GM18858 (cell line): ENCODE results near the gene SLC22A14.
"Not testable (repeated sequence)": the region's sequence is repeated elsewhere in the genome, so short reads cannot be mapped to it uniquely, and the experiment has no call there.

ENCODE experiments used
- ATAC-seq: cut with Tn5 transposase; IDR thresholded peaks from one replicate; pipeline ENCODE4 v1.9.1; 2021; ENCODE audit not compliant: unreplicated experiment

SLC22A14 gene, protein sequence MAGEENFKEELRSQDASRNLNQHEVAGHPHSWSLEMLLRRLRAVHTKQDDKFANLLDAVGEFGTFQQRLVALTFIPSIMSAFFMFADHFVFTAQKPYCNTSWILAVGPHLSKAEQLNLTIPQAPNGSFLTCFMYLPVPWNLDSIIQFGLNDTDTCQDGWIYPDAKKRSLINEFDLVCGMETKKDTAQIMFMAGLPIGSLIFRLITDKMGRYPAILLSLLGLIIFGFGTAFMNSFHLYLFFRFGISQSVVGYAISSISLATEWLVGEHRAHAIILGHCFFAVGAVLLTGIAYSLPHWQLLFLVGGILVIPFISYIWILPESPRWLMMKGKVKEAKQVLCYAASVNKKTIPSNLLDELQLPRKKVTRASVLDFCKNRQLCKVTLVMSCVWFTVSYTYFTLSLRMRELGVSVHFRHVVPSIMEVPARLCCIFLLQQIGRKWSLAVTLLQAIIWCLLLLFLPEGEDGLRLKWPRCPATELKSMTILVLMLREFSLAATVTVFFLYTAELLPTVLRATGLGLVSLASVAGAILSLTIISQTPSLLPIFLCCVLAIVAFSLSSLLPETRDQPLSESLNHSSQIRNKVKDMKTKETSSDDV

DNA sequence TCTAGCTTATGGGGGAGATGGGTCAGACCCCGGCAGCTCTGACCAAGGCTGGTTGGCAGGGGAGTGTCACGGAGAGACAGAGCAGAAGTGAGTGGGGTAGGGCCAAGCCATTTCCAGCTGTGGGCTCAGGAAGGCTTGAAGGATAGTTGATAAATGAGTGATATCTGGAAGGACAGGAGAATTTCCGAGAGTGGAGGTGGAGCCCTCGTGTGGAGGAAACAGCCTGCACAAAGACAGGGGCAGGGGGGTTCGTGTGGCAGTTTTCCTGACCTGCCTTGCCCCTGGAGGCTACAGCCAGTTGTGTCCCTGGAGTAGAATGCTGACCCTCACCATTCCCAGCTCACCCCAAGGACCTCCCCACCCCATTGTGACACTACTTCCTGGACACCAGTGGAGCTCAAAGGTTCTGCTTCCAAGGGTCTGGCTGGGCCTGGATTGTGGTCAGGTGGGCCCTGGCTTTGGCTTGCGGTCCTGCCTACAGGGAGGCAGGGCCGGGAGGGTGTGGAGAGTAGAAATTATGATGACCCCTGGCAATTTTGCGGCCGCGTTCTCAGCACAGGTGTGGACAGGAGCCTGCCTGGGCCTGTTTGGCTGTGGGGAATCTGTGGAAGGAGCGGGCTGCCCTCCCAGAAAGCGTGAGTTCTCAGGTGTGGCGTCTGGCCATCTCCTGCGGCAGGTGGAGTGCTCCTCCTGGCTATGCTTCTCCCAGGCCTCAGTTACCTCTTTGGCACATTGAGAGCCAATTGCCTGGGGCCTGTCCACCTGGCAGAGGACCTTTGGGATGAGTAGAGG, at the start of gene SLC22A14:
Gene SLC22A14, plus strand, starts transcription at position 400 of the 792 bp plus-strand sequence. CDS start 23,733 bp downstream, outside the sequence.
- ATAC-seq: no peak

DNA sequence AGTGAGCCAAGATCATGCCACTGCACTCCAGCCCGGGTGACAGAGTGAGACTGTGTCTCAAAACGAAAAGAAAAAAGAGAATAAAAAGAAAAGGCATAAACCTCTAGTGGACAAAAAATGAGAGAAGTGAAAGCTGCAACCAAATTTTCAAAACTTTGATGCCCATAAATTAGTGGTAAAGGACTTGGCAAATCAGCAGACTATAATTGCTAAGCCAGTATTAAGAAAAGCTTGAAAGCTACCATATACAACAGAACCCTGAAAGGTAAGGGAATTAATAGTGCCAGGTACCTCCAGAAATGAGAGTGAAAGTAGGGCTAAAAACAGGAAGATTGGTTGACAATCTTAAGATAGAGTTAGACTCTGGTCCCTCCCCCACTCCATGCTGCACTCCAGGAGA, 49.4 kb upstream of the SLC22A14 start:
- ATAC-seq: no peak

DNA sequence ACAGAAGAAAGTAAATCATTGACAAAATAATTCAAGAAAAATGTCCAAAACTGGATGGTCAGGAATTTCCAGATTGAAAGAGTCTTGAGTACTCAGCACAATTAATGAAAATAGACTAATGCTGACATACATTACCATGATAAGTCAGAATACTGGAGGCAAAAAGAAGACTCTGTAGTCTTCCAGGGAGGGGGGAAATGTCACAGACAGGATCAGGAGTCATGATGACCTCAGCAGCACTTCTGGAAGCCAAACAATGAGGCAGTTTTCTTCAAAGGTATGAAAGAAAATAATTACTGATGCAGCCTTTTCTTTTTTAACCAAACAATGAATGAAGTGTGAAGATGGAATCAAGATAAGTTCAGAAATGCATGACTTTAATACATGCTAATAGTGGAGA, 46.6 kb upstream of the SLC22A14 start:
- no peak for ATAC-seq

DNA sequence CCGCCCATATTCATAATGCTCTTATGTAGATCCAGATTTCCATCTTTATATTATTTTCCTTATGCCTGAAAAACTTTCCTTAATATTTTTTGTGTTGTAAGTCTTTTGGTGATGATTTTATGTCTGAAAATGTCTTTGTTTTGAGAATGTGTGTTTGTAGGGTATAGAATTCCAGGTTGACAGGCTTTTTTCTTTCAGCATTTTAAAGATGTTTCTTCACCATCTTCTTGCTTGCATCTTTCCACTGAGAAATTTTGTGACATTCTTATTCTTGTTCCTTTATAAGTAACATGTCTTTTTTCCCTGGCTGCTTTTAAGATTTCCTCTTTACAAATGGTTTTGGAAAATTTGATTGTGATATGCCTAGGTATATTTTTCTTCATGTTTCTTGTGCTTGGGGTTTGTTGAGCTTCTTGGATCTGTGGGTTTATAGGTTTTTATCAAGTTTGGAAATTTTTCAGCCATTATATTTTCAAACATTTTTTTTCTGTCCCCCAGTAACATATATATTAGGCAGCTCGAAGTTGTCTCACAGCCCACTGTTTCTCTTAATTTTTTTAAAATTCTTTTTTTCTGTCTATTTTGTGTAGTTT, 43.6 kb upstream of the SLC22A14 start:
- ATAC-seq: no peak

DNA sequence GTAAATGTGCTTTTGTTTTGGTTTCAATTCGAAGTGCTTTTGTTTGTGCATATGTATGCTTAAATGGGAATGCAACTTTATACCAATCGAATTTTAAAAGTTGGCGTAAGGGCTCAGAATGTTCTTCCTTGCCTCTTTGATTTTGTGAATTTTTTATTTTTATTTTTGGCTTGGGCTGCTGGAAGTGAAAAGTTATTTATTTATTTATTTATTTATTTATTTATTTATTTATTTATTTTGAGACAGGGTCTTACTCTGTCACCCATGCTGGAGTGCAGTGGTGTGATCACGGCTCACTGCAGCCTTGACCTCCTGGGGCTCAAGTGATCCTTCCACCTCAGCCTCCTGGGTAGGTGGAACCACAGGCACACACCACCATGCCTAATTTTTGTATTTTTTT, 39.3 kb upstream of the SLC22A14 start:
- ATAC-seq: not testable (repeated sequence)

DNA sequence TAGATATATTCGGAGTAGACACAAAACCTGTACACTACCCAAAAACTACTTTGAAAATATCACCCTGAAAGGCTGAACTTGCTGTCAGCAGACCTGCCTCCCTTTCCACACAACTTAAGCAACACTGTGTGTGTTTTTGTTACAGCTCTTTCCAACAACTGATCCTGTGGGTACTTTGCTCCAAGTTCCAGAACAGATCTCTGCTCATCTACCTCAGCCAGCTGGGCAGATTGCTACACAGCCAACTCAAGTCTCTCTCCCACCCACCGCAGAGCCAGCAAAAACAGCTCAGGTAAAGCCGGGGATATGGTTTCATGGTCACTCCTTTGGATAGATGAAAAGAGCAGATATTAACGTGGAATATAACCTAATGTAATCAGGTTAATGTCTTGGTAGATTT, 36.2 kb upstream of the SLC22A14 start:
- no peak for ATAC-seq

DNA sequence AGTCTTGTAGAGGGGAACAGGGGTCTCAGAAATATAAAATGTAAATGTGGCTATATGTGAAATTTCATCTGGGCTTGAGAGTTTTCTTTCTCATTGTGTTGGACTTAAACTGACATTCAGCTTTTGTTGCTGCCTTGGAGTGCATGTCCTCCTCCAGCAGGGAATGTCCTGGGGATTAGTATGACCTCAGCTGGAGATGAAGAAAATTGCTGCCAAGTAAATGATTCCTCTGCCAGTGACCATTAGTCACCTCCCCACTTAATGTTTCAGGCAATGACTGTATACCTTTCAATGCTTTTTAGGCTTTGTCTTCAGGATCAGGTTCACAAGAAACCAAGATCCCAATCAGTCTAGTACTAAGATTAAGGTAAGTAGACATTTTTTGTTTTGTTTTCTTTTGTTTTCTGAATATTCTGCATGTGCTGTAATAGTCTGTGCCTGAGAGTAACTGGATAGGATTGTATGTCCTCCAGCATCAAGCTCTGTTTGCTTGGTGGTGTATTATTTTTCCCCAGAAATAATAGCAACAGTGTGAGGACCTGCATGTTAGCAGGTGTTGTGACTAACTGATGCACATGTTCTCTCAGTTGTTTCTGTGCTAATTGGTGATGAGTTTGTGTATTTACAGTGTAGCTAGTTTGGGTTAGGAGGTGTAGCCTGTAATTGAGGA, 34.6 kb upstream of the SLC22A14 start:
- ATAC-seq: no peak

DNA sequence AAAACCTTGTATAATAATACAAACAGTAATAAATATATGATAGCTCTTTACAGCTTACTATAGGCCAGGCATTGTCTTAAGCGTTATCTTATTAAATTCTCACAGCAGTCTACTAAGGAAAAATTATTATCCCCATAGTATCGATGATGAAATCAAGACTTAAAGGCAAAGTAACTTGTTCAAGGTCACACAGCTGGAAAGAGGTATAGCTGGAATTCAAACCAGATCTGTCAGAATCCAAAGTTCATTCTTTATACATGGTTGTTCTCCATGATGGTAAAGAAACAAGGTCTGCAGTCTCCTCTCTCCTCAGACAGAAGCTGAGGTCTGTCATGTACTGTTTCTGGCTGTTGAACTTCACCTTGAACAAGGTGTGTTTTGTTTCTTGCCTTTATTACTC, 31.9 kb upstream of the SLC22A14 start:
- no peak for ATAC-seq

DNA sequence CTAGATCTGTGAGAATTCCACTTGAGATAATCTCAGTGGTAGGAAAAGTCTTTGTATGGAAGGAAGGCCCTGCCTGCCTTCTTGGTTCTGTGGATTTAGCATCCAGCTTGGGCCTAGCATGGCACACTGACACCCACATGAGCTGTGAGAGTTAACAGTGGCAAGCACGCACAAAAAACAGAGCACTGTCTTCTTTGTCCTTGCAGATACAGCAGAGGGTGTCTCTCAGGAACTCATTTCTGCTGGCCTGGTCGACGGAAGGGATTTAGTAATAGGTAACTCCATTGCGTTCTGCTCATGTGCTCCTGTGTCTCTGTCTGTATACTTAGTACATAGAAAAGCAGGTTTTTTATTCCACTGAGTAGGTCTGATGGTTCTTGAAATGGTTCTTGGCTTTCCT, 30.9 kb upstream of the SLC22A14 start:
- no peak for ATAC-seq

DNA sequence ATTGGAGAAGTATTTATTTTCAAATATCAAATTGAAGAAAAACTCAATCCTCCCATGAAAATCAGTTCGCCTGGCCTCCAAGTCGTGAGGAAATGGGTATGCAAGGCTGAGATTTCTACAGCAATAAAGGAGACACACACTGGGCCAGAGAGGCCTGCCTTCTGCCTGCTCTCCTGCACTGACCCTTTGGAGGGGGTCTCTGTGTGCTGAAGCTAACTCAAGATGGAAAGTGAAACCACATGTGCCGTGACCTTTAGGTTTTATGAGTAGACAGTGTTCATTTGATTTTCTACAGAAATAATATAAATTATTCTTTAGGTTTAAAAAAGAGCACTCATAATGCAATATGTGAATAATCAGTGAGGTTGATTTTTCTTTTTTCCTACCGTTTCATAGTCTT, 28.4 kb upstream of the SLC22A14 start:
- no peak for ATAC-seq

DNA sequence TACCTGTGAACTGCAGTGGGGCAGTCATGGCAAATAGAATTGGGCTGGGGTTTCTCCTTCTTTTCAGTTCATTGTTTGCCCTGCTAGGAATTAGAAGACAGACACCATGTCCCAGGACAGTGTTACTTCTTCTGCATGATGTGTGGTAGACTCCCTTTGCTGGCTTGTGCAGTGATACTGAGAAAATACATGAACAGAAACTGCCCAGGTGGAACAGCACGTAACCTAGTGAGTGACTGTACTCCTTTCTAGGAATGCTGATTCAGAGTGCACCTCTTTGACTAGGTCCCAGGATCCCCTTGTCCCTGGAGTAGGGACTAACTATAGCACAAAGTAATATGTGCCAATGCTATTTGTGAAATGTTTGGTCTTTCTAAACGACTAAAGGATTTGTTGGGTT, 27.2 kb upstream of the SLC22A14 start:
- no peak for ATAC-seq

DNA sequence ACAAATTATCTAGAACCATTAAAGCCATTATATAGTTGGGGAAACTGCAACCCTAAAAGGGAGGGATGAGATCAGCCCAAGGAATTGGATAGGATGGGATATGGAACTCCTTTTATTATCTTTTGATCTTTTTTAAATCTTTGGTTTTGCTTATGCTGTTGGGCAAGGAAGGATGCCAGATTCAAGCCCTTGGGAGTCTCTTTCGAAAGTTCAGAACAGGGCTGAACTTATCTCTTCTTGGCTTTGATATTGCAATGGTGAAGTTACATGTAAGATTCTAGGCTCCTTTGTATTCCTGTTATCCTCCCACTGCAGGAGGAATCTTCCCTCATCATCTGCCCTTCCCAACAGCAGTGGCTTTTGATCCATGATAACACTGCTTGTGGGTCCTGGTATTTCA, 26.5 kb upstream of the SLC22A14 start:
- ATAC-seq: no peak

DNA sequence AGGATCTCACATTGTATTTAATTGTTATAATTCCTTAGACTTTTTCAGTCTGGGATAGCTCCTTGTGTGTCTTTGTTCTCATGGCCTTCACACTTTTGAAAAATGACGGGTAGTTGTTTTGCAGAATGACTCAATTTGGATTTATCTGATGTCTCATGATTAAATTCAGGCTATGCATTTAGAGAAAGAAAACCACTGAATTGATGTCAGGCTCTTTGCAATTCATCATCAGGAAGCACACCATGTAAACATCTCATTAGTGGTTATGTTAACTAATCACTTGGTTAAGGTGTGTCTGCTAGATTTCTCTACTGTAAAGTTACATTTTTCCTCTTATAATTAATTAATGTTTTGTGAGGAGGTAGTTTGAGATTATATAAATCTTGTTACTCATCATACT, 24.5 kb upstream of the SLC22A14 start:
- ATAC-seq: no peak

DNA sequence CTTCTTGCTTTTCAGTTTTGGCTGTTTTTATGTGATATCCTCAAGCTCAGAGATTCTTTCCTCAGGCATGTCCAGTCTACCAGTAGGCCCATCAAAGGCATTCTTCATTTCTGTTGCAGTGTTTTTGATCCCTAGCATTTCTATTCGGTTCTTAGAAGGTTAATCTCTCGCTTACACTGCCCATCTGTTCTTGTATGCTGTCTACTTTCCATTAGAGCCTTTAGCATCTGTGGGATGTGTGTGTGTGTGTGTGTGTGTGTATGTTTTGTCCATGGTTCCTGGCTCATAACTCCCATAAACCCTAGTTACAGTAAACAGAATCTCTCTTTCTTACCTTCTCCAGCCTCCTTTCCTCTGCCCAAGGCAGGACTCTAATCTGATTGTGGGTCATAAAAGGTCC, 21.6 kb upstream of the SLC22A14 start:
- ATAC-seq: no peak

DNA sequence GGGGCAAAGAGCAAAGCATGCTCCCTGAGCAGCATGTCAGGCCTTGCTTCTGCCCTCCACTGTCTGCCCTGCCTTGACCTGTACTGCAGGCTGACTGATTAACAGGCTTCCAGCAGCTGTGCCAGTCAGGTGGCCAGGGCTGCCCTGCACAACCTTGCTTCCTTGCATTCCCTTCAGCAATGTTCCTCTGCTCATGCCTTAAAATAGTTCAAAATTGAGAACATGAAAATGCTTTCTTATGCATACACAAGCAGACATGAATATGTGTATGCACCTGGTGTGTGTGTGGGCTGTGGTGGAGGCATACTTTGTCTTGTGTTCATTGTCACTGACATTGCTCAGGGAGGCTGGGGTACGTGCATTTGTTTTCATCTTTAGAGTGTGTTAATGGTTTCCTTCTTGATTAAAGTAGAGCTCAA, 17.7 kb upstream of the SLC22A14 start:
- ATAC-seq: no peak

DNA sequence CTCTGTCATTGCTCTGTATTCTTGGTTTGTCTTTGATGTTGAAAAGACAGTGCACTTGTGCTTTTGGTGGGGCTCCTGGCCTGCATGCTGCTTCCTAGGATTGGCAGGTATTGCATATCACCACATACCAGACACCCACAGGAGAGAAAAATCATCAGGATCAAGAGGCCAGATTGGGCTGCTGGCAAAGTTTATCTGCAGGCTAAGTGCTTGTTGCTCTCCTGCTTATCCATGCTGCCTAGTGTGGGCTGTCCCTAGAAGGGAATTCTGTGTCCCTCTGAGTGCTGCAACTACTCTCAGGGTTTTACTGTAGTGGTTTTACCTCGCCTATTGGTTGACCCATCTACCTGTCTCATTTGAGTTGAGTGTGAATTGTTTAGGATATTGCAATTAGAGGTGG, 17.3 kb upstream of the SLC22A14 start:
- ATAC-seq: no peak

DNA sequence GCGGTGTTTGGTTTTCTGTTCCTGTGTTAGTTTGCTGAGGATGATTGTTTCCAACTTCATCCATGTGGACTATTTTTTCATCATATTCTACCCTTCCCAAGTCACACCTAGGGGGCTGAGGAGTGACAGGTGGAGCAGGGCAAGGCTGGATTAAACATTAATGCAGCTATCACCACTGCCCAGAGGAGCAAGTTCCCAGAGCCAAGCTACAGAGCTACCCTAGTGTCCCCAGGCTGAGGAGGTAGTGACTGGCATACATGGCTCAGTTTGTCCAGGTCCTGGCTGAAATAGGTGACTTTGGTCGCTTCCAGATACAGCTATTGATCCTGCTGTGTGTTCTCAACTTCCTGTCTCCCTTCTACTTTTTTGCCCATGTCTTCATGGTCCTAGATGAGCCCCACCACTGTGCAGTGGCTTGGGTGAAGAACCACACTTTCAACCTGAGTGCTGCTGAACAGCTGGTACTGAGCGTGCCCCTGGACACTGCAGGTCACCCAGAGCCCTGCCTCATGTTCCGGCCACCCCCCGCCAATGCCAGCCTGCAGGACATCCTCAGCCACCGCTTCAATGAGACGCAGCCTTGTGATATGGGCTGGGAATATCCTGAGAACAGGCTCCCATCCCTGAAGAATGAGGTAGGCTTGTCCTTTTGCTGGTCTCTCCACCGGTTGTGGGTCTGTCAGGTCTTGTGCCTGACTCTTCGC, 16.3 kb upstream of the SLC22A14 start, which contains the start of gene SLC22A13:
Gene SLC22A13, plus strand, starts transcription at position 209 of the 704 bp plus-strand sequence. Its CDS starts 49 bp downstream, at position 258.
- ATAC-seq: no peak

DNA sequence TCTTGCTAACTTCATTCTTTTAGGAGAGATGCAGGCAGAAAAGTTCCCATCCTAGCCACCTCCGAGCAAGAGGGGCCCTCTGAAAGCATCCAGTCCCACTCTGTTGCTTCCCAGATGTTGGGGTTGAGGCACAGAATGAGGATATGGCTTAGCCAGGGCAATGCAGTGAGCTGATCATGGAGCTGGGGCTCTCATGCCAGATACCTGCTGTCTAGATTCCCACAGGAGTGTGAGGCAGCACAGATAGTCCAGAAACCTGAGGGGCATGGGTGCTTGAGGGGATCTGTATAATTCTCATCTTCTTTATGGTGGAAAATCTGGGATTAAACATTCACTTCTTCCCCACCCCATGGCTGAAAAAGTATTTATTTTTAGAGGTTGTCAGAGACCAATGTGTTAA, 15.3 kb upstream of the SLC22A14 start:
- ATAC-seq: no peak

DNA sequence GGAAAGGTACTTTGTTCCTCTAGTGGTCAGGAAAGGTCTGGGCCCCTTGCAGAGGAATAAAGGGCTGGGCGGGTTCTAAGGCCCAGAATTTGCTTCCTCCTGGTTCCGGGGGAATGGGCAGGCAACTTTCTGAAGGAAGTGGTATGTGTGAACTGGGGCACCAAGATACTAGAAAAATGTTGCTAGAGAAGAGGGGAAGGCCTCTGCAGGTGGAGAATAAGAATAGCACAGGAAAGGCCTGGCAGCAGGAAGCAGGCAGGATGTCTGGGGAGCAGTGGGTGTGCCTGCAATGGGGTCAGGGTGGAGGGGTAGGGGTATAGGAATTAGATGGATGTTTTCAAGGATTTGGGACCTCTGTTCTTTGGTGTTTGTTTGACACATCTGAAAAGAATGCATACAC, 14.4 kb upstream of the SLC22A14 start:
- ATAC-seq: no peak

DNA sequence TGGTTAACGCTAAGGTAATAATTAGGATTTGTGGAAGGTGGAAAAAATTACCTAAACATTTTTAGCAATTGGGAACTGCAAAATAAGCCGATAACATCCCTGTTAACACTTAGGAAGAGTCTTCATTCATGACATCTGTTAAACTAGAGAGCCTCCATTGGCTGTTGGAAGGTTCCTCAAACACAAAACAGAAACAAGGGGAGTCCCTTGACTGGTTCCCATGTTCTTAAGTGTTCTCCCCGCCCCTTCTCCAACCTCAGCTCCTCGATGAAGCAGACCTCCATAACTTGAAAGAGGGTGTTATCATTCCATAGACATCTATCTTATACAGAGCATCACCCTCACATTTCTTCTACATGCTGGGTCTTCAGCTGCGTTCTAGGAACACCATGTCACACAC, 14.0 kb upstream of the SLC22A14 start:
- ATAC-seq: no peak
